Endothelial cell (in vitro differentiated cells): ENCODE results near the gene MED12L. TPM values are rescaled to one million over a fixed set of nuclear protein-coding genes. Genes with fewer than 3 reads are reported as not detected.

ENCODE experiments used
- DNase-seq: peaks from one replicate; pipeline ENCODE4 v3.0.0; 2021; ENCODE audit warnings: low spot score
- H3K27ac Mint-ChIP-seq: one replicate; pipeline ENCODE4 v1.8.0; 2021; ENCODE audit warnings: mixed read lengths, inconsistent platforms; ENCODE audit not compliant: unreplicated experiment
- H3K27me3 Mint-ChIP-seq: one replicate; pipeline ENCODE4 v1.8.0; 2021; ENCODE audit warnings: mild to moderate bottlenecking, moderate library complexity, mixed read lengths, inconsistent platforms; ENCODE audit not compliant: unreplicated experiment
- H3K36me3 Mint-ChIP-seq: one replicate; pipeline ENCODE4 v1.8.0; 2021; ENCODE audit warnings: mild to moderate bottlenecking, low read depth, mixed read lengths, inconsistent platforms; ENCODE audit not compliant: unreplicated experiment
- H3K4me1 Mint-ChIP-seq: one replicate; pipeline ENCODE4 v1.8.0; 2021; ENCODE audit warnings: mild to moderate bottlenecking, mixed read lengths, inconsistent platforms; ENCODE audit not compliant: unreplicated experiment
- H3K4me3 Mint-ChIP-seq: one replicate; pipeline ENCODE4 v1.8.0; 2021; ENCODE audit warnings: mild to moderate bottlenecking, mixed read lengths, inconsistent platforms; ENCODE audit not compliant: unreplicated experiment
- H3K9me3 Mint-ChIP-seq: one replicate; pipeline ENCODE4 v1.8.0; 2021; ENCODE audit warnings: mixed read lengths, inconsistent platforms; ENCODE audit not compliant: unreplicated experiment
- total RNA-seq: library from RNA; stranded (reverse); fragmentation: NEBNext Ultra II Directional; extraction: Animal tissue kit (Norgen Biotek cat#: 25700); gene quantifications from one replicate; pipeline ENCODE4 v1.2.1, GENCODE V29; 2021; ENCODE audit not compliant: unreplicated experiment
- TF ChIP-seq, protein P1 (sequence below): fragments of 200-600 bp; sonication (generic); IDR thresholded peaks from one replicate; pipeline ENCODE4 v1.5.0; 2021; ENCODE audit warnings: antibody characterized with exemption; ENCODE audit not compliant: unreplicated experiment

The MED12L gene
- total RNA-seq, 1 donor from 2014 or later: 4.4 TPM

GRCh38 chr3:151331696-151332095, 246.2 kb downstream of the MED12L start:
- no peaks in the 10 kb centered on the region for H3K27me3 Mint-ChIP-seq
- no peak for DNase-seq
- TF ChIP-seq, protein P1, sequence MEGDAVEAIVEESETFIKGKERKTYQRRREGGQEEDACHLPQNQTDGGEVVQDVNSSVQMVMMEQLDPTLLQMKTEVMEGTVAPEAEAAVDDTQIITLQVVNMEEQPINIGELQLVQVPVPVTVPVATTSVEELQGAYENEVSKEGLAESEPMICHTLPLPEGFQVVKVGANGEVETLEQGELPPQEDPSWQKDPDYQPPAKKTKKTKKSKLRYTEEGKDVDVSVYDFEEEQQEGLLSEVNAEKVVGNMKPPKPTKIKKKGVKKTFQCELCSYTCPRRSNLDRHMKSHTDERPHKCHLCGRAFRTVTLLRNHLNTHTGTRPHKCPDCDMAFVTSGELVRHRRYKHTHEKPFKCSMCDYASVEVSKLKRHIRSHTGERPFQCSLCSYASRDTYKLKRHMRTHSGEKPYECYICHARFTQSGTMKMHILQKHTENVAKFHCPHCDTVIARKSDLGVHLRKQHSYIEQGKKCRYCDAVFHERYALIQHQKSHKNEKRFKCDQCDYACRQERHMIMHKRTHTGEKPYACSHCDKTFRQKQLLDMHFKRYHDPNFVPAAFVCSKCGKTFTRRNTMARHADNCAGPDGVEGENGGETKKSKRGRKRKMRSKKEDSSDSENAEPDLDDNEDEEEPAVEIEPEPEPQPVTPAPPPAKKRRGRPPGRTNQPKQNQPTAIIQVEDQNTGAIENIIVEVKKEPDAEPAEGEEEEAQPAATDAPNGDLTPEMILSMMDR: no peak
- H3K9me3 Mint-ChIP-seq: no peaks in the 10 kb centered on the region
- H3K4me1 Mint-ChIP-seq: peaks cover 9% of the 10 kb centered on the region
- H3K4me3 Mint-ChIP-seq: no peak overlapping the region
- peak overlapping the region; percentile 55 for H3K27ac Mint-ChIP-seq
- H3K36me3 Mint-ChIP-seq: no peaks in the 10 kb centered on the region

DNA sequence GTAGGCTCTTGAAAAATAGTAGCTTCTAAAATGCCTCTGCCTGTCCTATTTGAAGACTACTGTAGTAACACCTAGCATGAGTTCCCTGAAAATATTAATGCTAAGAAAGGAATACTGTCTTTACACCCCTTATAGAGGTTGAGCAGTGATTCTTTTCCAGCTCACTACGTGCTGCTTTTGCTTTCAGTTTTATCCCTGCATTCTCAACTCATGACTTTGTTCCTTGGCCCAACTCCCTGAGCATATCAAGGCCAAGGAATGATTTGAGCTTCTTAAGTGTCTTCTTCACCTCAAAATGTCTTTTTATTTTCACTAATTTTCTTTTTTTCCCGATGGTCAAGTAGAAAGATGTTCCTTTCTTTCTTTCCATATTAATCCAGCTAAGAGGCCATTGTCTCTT, 260.4 kb downstream of the MED12L start:
- Mint-ChIP-seq H3K4me3 (no peak overlapping the region), H3K27ac (no peak overlapping the region), H3K4me1 (peaks cover 10% of the 10 kb centered on the region), H3K9me3 (no peaks in the 10 kb centered on the region), H3K27me3 (peaks cover 3% of the 10 kb centered on the region), H3K36me3 (no peaks in the 10 kb centered on the region)
- no peak for DNase-seq
- TF ChIP-seq, protein P1: no peak

DNA sequence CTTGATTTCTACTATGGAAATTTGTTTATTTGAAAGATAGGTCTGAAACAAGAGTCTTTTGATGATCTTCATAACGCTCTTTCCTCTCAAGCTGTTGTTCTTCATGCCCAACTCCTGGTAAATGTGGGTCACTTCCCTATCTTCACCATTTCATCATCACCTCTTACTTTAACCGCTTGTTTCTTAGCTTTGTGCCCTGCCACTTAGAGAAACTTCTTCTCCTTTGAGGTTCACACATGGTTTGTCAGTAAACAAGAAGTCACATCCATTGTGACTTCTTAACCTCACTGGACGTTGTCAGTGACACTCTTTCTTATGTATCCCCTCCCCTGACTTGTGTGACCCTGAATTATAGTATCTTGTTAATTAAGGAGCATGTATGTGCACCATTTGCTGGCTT, 260.8 kb downstream of the MED12L start:
- Mint-ChIP-seq H3K36me3 (no peaks in the 10 kb centered on the region), H3K4me3 (no peak overlapping the region), H3K27ac (no peak overlapping the region), H3K4me1 (peaks cover 12% of the 10 kb centered on the region), H3K9me3 (no peaks in the 10 kb centered on the region), H3K27me3 (peaks cover 3% of the 10 kb centered on the region)
- DNase-seq: no peak
- TF ChIP-seq, protein P1: no peak

- no peaks in the 10 kb centered on the region for H3K36me3 Mint-ChIP-seq
- peaks cover 23% of the 10 kb centered on the region for H3K4me1 Mint-ChIP-seq
- no peak overlapping the region for H3K27ac Mint-ChIP-seq
- H3K9me3 Mint-ChIP-seq: no peaks in the 10 kb centered on the region
- TF ChIP-seq, protein P1: no peak
- DNase-seq: no peak
- peaks cover 3% of the 10 kb centered on the region for H3K27me3 Mint-ChIP-seq
- no peak overlapping the region for H3K4me3 Mint-ChIP-seq
These were observed 262.0 kb downstream of the MED12L start for GRCh38 chr3:151347432-151347831.

DNA sequence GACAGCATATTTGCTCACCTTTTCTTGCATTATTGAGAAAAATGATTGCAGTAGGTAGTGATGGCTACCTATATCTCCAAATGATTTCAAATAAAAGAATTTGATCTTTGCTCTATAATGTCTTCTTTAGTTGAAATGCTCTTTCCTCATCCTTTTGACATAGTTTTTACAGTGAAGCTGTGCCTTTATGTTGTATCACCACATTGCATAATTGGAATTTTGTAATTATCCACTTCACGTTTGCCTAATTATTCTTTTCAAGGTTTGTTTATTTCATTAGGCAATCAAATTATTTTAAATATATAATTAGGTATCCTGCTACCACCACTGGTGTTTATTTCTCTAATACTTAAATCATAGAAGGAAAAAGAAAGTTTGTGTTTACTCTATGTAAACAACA, 265.2 kb downstream of the MED12L start:
- Mint-ChIP-seq H3K4me3 (no peak overlapping the region), H3K27me3 (peaks cover 3% of the 10 kb centered on the region), H3K9me3 (no peaks in the 10 kb centered on the region), H3K27ac (no peak overlapping the region), H3K36me3 (no peaks in the 10 kb centered on the region), H3K4me1 (peaks cover 23% of the 10 kb centered on the region)
- no peak for DNase-seq
- TF ChIP-seq, protein P1: no peak
